Small intestine (tissue), 7 donors: ENCODE measurements around the gene WFIKKN2. TPM values are rescaled to one million over a fixed set of nuclear protein-coding genes. Genes with fewer than 3 reads are reported as not detected.
"Not testable (repeated sequence)": the region's sequence is repeated elsewhere in the genome, so short reads cannot be mapped to it uniquely, and the experiment has no call there.

Experiments
- DNase-seq, 2 donors: peaks; one replicate each; pipeline versions ENCODE4 v3.0.0 to v3.0.0-alpha.2; 2013
- FAIRE-seq: peaks from 2 replicates; lab custom pipeline; 2012; peaks lifted over from hg19 to GRCh38; lab: Jason Lieb, UNC
- H3K27ac ChIP-seq, 3 donors: one replicate each; pipeline ENCODE4 v1.5.1; 2013; ENCODE audit warnings: low read length in 2 of 3, mild to moderate bottlenecking in 2 of 3, control low read depth in 1 of 3, inconsistent platforms in 1 of 3, low read depth in 1 of 3, moderate library complexity in 1 of 3
- H3K27me3 ChIP-seq, 3 donors: one replicate each; pipeline ENCODE4 v1.6.1; 2013; ENCODE audit warnings: low read length in 3 of 3, inconsistent platforms in 1 of 3; ENCODE audit not compliant: control insufficient read depth in 3 of 3, insufficient read depth in 3 of 3
- H3K36me3 ChIP-seq, 3 donors: one replicate each; pipeline ENCODE4 v1.6.1; 2013; ENCODE audit warnings: low read length in 3 of 3, inconsistent platforms in 1 of 3, low read depth in 1 of 3, mild to moderate bottlenecking in 1 of 3, moderate library complexity in 1 of 3; ENCODE audit not compliant: control insufficient read depth in 3 of 3, insufficient read depth in 2 of 3
- H3K4me1 ChIP-seq, 3 donors: one replicate each; pipeline ENCODE4 v1.6.1; 2013; ENCODE audit warnings: low read length in 2 of 3, inconsistent platforms in 1 of 3, low read depth in 1 of 3, mild to moderate bottlenecking in 1 of 3, moderate library complexity in 1 of 3; ENCODE audit not compliant: control insufficient read depth in 3 of 3, insufficient read depth in 2 of 3
- H3K4me3 ChIP-seq, 3 donors: one replicate each; pipeline ENCODE4 v1.5.1; 2013; ENCODE audit warnings: low read length in 3 of 3, control low read depth in 1 of 3, inconsistent platforms in 1 of 3, low read depth in 1 of 3, mild to moderate bottlenecking in 1 of 3, moderate library complexity in 1 of 3
- H3K9me3 ChIP-seq, 2 donors: one replicate each; pipeline ENCODE4 v1.6.1; 2013; ENCODE audit warnings: low read depth in 1 of 2, low read length in 1 of 2; ENCODE audit not compliant: control insufficient read depth in 2 of 2, insufficient read depth in 1 of 2
- WGBS, 3 donors: extraction: QIAGEN DNeasy Blood & Tissue Kit; methylation state at CpG; one replicate each; pipeline ENCODE4 v1.1.7; 2013; 5-methylcytosine and 5-hydroxymethylcytosine counted together
- polyA plus RNA-seq, 4 donors: library from polyadenylated mRNA; stranded (reverse) in 3 of 4; unstranded in 1 of 4; fragments of 200-250 nt in 3 of 4; fragments of 120-200 nt in 1 of 4; gene quantifications; one replicate each; pipeline versions ENCODE4 v1.2.1 to v1.2.3, GENCODE V29; 2013
- donor health status: healthy with polysubstance abuse.
- donor health status: control.
- donor health status: control.
- donor health status: Bipolar disorder and iron deficiency.
- donor health status: healthy.

Gene WFIKKN2
- polyA plus RNA-seq, 4 donors, result 0.03 to 0.10 TPM; not detected in 2

- no peak for FAIRE-seq
- H3K4me3 ChIP-seq, result no peak overlapping the region
Measured at GRCh38 chr17:50797135-50797810, 38.1 kb upstream of the WFIKKN2 start.

GRCh38 chr17:50798424-50799288 lies 36.7 kb upstream of the WFIKKN2 start:
- H3K9me3 ChIP-seq, result no peaks in the 10 kb centered on the region
- DNase-seq, result no peak
- H3K4me1 ChIP-seq, result no peaks in the 10 kb centered on the region
- WGBS, 3 donors, result 84 to 88% (median 86%) methylated on average over 19 of the region's 19 CpGs
- H3K27me3 ChIP-seq, result no peaks in the 10 kb centered on the region
- H3K36me3 ChIP-seq, result no peaks in the 10 kb centered on the region
- H3K4me3 ChIP-seq, result no peak overlapping the region
- no peak overlapping the region for H3K27ac ChIP-seq
- no peak for FAIRE-seq

More at GRCh38 chr17:50797135-50797810, 38.1 kb upstream of the WFIKKN2 start:
- no peak for DNase-seq
- 64 to 74% (median 73%) methylated on average over 11 of the region's 11 CpGs for WGBS, 3 donors
- Histone ChIP-seq H3K27me3 (no peaks in the 10 kb centered on the region), H3K9me3 (no peaks in the 10 kb centered on the region), H3K4me1 (no peaks in the 10 kb centered on the region), H3K27ac (no peak overlapping the region), H3K36me3 (no peaks in the 10 kb centered on the region)

GRCh38 chr17:50799582-50799981 lies 35.8 kb upstream of the WFIKKN2 start:
- no peaks in the 10 kb centered on the region for H3K9me3 ChIP-seq
- WGBS, 3 donors, result 87 to 90% (median 88%) methylated on average over 9 of the region's 9 CpGs
- H3K4me3 ChIP-seq, result no peak overlapping the region
- H3K36me3 ChIP-seq, result no peaks in the 10 kb centered on the region
- no peaks in the 10 kb centered on the region for H3K27me3 ChIP-seq
- no peaks in the 10 kb centered on the region for H3K4me1 ChIP-seq
- no peak for FAIRE-seq
- no peak for DNase-seq
- H3K27ac ChIP-seq, result no peak overlapping the region

- FAIRE-seq, result no peak
- H3K4me1 ChIP-seq, result no peaks in the 10 kb centered on the region
- 88 to 91% (median 88%) methylated on average over 12 of the region's 12 CpGs for WGBS, 3 donors
Measured at GRCh38 chr17:50800196-50800700, 35.1 kb upstream of the WFIKKN2 start.

GRCh38 chr17:50802609-50803571 lies 32.5 kb upstream of the WFIKKN2 start:
- no peaks in the 10 kb centered on the region for H3K4me1 ChIP-seq
- WGBS, 3 donors, result 83 to 85% (median 83%) methylated on average over 12 of the region's 12 CpGs
- FAIRE-seq, result no peak
- no peak overlapping the region for H3K27ac ChIP-seq
- no peaks in the 10 kb centered on the region for H3K27me3 ChIP-seq
- no peak overlapping the region for H3K4me3 ChIP-seq
- DNase-seq, result no peak
- no peaks in the 10 kb centered on the region for H3K9me3 ChIP-seq
- no peaks in the 10 kb centered on the region for H3K36me3 ChIP-seq

More at GRCh38 chr17:50800196-50800700, 35.1 kb upstream of the WFIKKN2 start:
- Histone ChIP-seq H3K4me3 (no peak overlapping the region), H3K36me3 (no peaks in the 10 kb centered on the region), H3K27me3 (no peaks in the 10 kb centered on the region), H3K9me3 (no peaks in the 10 kb centered on the region), H3K27ac (no peak overlapping the region)
- no peak for DNase-seq

- no peak for DNase-seq
- H3K4me1 ChIP-seq, result no peaks in the 10 kb centered on the region
- WGBS, 3 donors, result 75 to 79% (median 76%) methylated on average over 6 of the region's 6 CpGs
- no peaks in the 10 kb centered on the region for H3K36me3 ChIP-seq
- FAIRE-seq, result no peak
- no peaks in the 10 kb centered on the region for H3K27me3 ChIP-seq
- H3K27ac ChIP-seq, result no peak overlapping the region
- no peaks in the 10 kb centered on the region for H3K9me3 ChIP-seq
- H3K4me3 ChIP-seq, result no peak overlapping the region
Measured at GRCh38 chr17:50803676-50804075, 31.7 kb upstream of the WFIKKN2 start.

- not testable (repeated sequence) for H3K9me3 ChIP-seq, DNase-seq, H3K4me1 ChIP-seq, H3K27ac ChIP-seq, H3K4me3 ChIP-seq, FAIRE-seq, H3K27me3 ChIP-seq, H3K36me3 ChIP-seq
- WGBS, 3 donors, result 94 to 97% (median 96%) methylated on average over 13 of the region's 13 CpGs
Measured at GRCh38 chr17:50804749-50805475, 30.5 kb upstream of the WFIKKN2 start.
